ENCODE measurements around the gene PI4K2A. TPM values are rescaled to one million over a fixed set of nuclear protein-coding genes. Genes with fewer than 3 reads are reported as not detected.
A peak's percentile ranks its signal among the peaks of the same experiment; 100 is the strongest.

The PI4K2A gene
- 9.9 TPM for total RNA-seq
- long read RNA-seq, full-length matches to known transcripts = 23 of 43 reads
- long read RNA-seq, partial matches to known transcripts = 18 of 43 reads
- long read RNA-seq, other reads (novel, unspliced or antisense) = 2 of 43 reads

GRCh38 chr10:97640174-97640867 lies at the start of gene PI4K2A:
Gene PI4K2A (plus strand): TSS chr10:97640671. CDS start chr10:97640743, 72 bp downstream.
- DNase-seq (peak; percentile 99), ATAC-seq (ENCODE audit: poor library complexity) (peak; percentile 99)
- intact Hi-C loops (cut with DNase I) = no loop called here

DNA sequence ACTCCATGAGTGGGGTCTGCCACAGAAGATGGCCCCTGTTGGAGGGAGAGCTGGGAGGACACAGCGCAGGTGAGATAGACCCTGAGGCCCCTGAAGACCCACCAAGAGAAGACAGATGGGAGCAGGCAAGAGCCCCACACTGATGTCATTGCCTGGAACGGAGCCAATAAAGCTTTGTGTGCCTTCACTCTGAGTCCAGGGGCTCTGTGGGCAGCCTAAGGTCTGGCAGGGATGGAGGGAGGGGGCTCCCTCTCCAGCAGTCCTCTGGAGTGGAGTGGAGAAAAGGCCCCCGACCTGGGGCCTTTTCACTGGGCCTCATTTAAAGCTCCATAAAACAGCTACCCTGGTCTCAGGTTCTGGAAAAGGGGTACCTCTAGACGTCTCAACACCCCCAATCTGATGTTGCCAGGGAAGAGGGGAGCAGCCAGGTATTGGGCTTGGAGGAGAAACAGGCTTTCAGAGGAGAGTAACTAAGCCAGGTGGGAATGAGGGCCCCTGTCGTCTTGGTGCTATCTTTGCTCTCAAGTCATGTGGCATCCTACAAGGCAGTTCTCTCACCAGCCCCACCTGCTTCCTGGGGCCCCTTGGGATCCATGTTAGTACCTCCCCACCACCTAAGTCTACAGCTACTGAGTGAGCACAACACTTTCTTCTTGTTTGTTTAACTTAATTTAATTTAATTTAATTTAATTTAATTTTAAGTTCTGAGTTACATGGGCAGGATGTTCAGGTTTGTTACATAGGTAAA lies 49.5 kb upstream of the PI4K2A start:
- peak; percentile 5 for DNase-seq
- intact Hi-C loops (cut with DNase I) = no loop called here
- ATAC-seq (ENCODE audit: poor library complexity) = no peak

DNA sequence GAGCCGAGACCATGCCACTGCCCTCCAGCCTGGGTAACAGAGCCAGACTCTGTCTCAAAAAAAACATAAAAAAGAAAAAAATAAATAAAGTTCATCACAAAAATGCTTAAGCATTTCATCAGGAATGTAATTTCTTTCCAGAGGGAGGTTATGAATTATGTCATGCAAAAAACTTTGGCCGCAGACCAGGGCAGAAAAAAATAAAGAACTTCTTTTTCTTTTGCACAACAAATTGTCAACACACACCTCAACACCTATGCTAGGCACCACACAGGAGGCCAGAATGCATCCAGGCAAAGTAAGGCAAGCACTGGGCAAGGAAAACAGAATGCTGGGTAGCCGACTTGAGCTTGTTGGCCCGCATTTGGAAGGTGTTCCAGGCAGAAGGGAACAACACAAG lies 47.0 kb upstream of the PI4K2A start:
- no peak for ATAC-seq (ENCODE audit: poor library complexity)
- DNase-seq = peak; percentile 10
- intact Hi-C loops (cut with DNase I) = no loop called here

GRCh38 chr10:97596101-97597082 lies 44.1 kb upstream of the PI4K2A start:
- no peak for DNase-seq
- intact Hi-C loops (cut with DNase I) = no loop called here
- ATAC-seq (ENCODE audit: poor library complexity) = peak; percentile 94

DNA sequence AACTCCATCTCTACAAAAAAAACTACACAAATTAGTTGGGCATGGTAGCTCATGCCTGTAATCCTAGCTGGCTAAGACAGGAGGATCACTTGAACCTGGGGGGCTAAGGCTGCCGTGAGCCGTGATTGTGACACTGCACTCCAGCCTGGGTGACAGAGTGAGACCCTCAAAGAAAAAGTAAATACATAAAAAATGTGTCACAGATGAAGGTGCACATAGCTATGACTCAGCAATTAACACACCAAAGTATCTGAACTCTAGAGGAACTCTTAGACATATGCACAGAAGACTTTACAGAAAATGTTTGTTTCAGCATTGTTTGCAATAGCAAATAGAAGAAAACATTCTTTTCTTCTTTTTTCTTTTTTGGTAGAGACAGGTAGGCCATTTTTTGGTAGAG lies 42.7 kb upstream of the PI4K2A start:
- ATAC-seq (ENCODE audit: poor library complexity) = no peak
- no peak for DNase-seq
- intact Hi-C loops (cut with DNase I) = no loop called here

DNA sequence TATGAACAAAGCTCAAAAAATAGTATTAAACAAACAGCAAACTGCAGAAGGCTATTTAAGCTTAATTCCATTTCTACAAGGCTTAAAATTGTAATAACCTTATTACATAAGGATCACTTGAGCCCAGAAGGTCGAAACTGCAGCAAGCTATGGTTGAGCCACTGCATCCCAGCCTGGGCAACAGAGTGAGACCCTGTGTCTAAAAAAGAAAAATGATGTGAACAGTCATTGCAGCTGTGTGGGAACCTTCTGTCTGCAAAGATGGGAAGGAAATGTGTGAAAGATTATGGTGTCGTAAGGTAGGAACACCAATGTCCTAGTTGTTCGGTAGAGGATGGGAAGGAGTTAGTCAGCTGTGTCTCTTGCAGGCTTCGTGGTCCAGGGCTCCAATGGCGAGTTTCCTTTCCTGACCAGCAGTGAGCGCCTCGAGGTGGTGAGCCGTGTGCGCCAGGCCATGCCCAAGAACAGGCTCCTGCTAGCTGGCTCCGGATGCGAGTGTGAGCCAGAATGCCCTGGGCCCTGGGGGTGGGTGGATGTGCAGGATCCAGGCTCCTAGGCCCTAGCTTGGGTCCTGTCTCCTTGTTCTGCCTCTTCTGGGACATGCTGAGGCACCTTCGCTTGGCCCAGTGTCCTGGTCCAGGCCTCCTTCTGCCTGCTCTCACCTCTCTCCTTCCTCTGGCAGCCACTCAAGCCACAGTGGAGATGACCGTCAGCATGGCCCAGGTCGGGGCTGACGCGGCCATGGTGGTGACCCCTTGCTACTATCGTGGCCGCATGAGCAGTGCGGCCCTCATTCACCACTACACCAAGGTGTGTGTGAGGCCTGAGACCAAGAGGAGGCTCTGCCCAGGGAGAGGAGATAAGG lies 41.8 kb upstream of the PI4K2A start:
- intact Hi-C loops (cut with DNase I) = no loop called here
- DNase-seq (no peak), ATAC-seq (ENCODE audit: poor library complexity) (no peak)

DNA sequence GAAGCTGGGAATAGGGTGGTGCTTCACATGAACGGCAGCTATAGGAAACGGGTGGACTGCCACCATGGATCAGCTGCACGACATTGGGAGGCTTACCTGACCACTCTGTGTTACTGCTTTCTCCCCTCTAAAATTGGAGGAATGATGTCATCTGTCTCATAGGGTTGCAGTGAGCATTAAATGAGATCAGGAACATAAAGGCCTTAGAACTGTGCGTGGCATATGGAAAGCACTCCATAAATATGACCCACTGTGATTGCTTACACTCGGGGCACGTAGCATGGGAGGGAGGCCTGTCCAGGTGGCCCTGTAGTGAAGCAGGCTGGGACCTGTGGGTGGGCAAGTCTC lies 41.2 kb upstream of the PI4K2A start:
- DNase-seq (no peak), ATAC-seq (ENCODE audit: poor library complexity) (no peak)
- intact Hi-C loops (cut with DNase I) = no loop called here

DNA sequence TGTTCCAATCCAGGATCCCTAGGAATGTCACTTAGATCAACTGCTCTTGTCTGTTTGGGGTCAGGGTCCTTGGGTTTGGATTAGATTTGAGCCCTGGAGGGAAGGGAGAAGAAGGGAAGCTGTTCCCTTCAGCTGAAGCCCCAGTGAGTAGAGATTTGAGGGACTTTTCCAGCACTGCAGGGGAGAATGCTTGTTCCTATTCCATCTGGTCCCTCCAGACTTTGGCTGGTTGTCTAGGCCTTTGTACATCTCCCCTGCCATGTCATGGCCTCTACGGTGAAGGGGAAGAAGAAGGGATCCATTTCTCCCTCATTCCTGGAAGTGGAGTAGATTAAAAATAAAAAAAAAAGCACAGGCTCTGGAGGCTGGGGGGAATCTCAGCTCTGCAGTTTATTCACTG lies 39.9 kb upstream of the PI4K2A start:
- intact Hi-C loops (cut with DNase I) = no loop called here
- DNase-seq (no peak), ATAC-seq (ENCODE audit: poor library complexity) (no peak)

GRCh38 chr10:97601268-97602215 lies 38.9 kb upstream of the PI4K2A start:
- DNase-seq (peak; percentile 64), ATAC-seq (ENCODE audit: poor library complexity) (peak; percentile 76)
- intact Hi-C loops (cut with DNase I) = no loop called here

GRCh38 chr10:97607095-97607636 lies 33.3 kb upstream of the PI4K2A start:
- DNase-seq (no peak), ATAC-seq (ENCODE audit: poor library complexity) (no peak)
- intact Hi-C loops (cut with DNase I) = no loop called here

GRCh38 chr10:97608991-97609561 lies 31.4 kb upstream of the PI4K2A start:
- peak; percentile 81 for ATAC-seq (ENCODE audit: poor library complexity)
- intact Hi-C loops (cut with DNase I) = no loop called here
- peak; percentile 80 for DNase-seq

- no peak for DNase-seq
- intact Hi-C loops (cut with DNase I) = loop anchor here (2.0 to 10.0 kb wide), 2 partner anchors 39 to 147 kb away; partner anchors contain the start of gene ANKRD2
- ATAC-seq (ENCODE audit: poor library complexity) = no peak
Observed at GRCh38 chr10:97611473-97611872, 29.0 kb upstream of the PI4K2A start.

GRCh38 chr10:97612386-97612785 lies 28.1 kb upstream of the PI4K2A start:
- ATAC-seq (ENCODE audit: poor library complexity) (peak; percentile 66), DNase-seq (no peak)
- intact Hi-C loops (cut with DNase I) = loop anchor here (10.0 kb wide), 1 partner anchor 148 kb away; no protein-coding TSS in a partner anchor

DNA sequence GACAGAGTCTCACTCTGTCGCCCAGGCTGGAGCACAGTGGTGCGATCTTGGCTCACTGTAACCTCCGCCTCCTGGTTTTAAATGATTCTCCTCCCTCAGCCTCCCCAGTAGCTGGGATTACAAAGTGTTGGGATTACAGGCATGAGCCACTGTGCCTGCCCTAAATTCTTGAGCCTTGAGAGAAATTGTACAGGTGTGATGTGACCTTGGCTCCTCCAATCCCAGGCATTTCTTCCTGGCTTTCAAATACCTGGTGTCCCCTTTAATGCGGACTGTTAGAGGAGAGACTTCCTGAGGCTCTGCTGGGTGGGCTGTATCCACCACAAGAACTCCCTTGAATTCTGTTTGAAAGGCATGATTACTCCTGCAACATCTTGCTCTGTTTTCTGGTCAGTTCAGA lies 22.2 kb upstream of the PI4K2A start:
- intact Hi-C loops (cut with DNase I) = loop anchor here (5.0 to 10.0 kb wide), 2 partner anchors 153 to 211 kb away; no protein-coding TSS in a partner anchor
- DNase-seq (no peak), ATAC-seq (ENCODE audit: poor library complexity) (no peak)

GRCh38 chr10:97618733-97619132 lies 21.7 kb upstream of the PI4K2A start:
- DNase-seq (no peak), ATAC-seq (ENCODE audit: poor library complexity) (no peak)
- intact Hi-C loops (cut with DNase I) = loop anchor here (5.0 to 10.0 kb wide), 2 partner anchors 154 to 211 kb away; no protein-coding TSS in a partner anchor

DNA sequence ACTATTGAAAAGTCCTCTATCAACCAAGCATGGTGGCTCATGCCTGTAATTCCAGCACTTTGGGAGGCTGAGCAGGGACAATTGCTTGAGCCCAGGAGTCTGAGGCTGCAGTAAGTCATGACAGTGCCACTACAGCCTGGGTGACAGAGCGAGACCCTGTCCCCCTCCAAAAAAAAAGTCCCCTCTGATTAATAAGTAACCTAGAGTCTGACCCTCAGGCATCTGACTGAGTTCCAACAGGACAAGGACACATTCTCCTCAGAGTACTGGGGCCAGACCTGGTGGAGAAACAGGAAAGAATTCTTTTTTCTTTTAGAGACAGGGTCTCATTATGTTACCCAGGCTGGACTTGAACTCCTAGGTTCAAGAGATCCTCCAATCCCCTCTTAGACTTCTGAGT lies 17.2 kb upstream of the PI4K2A start:
- DNase-seq (no peak), ATAC-seq (ENCODE audit: poor library complexity) (no peak)
- intact Hi-C loops (cut with DNase I) = no loop called here

Data from Right ventricle myocardium superior (tissue), 1 donor.